COLO829 (cell line): ENCODE data around the gene FLNA.

ENCODE experiments used
- DNase-seq: peaks from one replicate; pipeline ENCODE4 v3.0.0; 2012; ENCODE audit warnings: low spot score

FLNA gene

GRCh38 chrX:154334496-154334895 is 39.9 kb downstream of the FLNA start:
- no peak for DNase-seq

DNA sequence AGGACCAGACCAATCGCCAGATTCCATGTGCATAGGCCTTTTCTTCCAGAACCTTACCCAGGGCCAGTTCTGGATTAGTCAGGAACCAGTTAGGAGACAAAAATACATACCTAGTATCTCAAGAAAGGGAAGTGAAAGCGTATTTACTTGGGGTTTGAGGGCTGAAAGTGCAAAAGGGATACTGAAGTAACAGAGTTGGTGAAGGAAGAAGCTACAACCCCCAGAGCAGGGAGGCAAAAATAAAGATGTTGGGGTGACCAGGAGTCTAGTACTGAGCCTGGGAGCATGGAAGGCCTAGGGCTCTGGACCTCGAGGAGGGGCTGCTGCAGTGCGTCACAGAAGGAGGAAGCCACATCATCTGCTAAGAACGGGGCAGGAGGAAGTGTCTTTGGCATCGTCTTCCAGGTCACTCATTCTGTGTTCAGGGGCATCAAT is 40.6 kb downstream of the FLNA start:
- no peak for DNase-seq

GRCh38 chrX:154333116-154333515 is 41.3 kb downstream of the FLNA start:
- no peak for DNase-seq

GRCh38 chrX:154332561-154332960 is 41.9 kb downstream of the FLNA start:
- no peak for DNase-seq

DNA sequence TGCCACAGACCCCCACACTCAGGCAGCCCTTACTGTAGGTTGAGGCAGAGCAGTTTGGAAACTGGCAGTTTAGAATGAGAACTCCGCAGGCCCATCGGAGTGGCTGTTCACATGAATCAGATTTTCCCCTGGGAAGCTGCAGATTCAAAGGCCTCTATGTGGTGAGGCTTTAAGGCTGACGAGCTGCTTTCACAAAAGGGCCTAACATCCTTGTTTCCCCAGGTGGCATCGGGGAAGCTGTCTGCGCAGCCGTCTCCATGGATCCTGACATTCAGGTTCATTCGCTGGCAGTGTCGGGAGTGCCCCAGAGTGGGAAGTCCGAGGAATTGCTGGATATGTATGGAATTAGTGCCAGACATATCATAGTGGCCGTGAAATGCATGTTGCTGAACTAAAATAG is 45.1 kb downstream of the FLNA start:
- no peak for DNase-seq

- DNase-seq: no peak
These were observed 45.8 kb downstream of the FLNA start for GRCh38 chrX:154328646-154329045.

DNA sequence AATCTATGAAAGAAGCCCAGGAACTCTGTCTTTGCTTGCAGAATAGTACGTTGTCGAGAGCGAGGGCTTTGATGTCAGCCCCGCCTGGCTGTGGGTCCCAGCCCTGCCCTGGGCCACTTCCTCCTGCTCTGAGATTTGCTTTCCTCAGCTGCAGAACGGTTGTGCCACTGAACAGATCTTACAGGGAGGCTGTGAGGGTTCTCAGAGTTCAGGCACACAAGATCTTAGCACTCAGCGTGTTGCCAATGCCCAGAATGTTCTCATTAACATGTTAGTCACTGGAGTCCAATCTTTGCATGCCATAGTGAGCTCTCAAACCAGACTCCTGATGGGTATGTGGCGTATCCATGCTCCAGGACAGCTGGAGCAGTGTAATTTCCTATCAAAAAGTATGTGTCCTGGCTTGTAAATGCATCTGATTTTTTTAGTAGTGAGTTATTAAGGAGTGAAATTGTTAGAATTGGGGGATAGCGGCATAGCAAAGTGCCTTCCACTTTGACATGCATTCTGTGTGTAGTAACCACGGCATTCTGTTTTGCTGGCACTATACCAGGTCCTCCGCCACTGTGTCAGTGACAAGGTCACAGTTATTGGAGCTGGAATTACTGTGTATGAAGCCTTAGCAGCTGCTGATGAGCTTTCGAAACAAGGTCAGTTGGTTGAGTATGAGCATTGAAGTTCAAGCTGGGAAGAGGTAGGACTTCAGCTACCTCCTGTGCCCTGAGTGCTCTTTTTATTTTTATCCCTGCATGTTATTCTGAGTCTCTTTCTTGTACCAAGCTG is 47.2 kb downstream of the FLNA start:
- DNase-seq: no peak

GRCh38 chrX:154325541-154325940 is 48.9 kb downstream of the FLNA start:
- DNase-seq: no peak

- no peak for DNase-seq
These were observed 50.9 kb downstream of the FLNA start for GRCh38 chrX:154323537-154323936.

GRCh38 chrX:154322890-154323289 is 51.5 kb downstream of the FLNA start:
- no peak for DNase-seq

- no peak for DNase-seq
These were observed 52.8 kb downstream of the FLNA start for GRCh38 chrX:154321594-154321993.

- no peak for DNase-seq
These were observed 53.3 kb downstream of the FLNA start for GRCh38 chrX:154321152-154321551.

- DNase-seq: no peak
These were observed 54.0 kb downstream of the FLNA start for GRCh38 chrX:154320406-154320805.

DNA sequence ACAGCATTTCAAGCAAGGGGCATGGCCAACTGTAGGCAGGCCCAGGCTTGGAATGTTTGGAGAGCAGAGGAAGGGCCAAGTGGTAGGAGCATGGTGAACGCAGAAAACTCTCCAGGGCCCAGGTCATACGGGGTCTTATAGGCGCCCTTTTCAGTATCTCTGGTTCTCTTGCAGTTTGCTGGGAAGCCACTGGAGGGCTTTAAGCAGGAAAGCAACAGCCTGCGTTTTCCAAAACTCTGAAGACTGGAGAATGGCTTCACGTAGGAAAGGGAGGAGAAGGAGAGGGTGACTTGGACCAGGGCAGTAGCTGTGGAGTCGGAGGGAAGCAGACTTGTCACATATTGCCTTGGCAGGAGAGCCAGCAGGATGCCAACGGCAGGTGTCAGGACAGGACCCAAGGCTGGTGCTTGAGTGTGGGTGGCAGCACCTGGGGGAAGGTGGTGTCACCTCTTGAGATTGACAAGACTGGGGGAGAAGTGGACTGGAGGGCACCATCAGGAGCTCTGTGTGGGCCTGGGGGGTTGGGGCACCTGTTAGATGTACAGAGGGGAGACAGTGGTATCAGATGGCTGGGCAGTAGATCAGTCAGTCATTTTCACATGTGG is 56.9 kb downstream of the FLNA start:
- DNase-seq: peak; percentile 5

- DNase-seq: no peak
These were observed 59.0 kb downstream of the FLNA start for GRCh38 chrX:154315416-154315815.

DNA sequence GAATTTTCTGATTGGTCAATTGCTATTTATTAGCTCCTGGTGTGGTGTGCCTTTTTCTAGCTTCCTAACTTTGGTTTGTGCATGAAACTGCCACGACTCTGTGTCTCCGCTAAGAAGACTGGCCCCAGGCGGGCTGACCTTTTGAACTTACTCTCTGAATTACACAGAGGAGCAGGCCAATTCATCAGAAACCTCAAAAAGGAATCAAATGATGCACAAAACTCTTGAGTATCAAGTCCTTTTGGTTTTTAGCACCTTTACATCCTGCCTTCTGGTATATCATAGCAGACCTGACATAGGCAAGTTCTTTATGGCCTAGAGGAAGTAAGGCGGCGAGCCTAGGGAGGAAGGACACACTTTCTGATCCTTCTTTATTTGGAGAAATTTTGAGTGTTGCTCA is 61.3 kb downstream of the FLNA start:
- peak; percentile 56 for DNase-seq

GRCh38 chrX:154312116-154312515 is 62.3 kb downstream of the FLNA start:
- no peak for DNase-seq

GRCh38 chrX:154310616-154311536 is 63.6 kb downstream of the FLNA start:
- DNase-seq: no peak

DNA sequence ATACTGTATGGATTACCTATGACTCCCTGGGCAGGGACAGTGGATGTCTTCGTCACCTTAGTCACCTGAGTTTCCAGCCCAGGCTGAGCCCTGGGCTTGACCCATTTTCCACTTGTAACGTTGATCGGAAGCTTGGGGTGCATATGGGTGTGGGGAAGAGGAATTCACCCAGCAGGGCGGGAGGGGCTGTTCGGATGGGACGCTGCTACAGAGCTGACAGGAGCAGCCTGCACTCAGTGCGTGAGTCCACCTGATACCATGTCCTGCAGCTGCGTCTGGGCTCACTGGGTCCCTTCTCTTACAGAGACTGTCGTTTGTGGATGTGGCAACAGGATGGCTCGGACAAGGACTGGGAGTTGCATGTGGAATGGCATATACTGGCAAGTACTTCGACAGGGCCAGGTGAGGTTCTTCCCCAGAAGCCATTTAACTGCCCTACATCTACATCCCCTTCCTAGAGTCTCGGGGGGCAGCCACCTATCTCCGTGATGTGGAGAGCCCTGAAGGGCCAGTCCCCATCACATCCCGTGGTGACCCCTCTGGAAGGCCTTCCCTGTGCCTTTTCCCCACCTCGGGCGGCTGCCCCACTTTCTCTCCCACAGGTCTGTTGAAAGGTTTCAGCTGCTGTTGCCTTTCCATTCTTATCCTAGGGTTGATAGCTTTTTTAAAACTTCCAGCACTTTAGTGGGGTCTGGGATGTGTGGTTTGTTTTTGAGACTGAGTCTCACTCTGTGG is 65.2 kb downstream of the FLNA start:
- DNase-seq: no peak

DNA sequence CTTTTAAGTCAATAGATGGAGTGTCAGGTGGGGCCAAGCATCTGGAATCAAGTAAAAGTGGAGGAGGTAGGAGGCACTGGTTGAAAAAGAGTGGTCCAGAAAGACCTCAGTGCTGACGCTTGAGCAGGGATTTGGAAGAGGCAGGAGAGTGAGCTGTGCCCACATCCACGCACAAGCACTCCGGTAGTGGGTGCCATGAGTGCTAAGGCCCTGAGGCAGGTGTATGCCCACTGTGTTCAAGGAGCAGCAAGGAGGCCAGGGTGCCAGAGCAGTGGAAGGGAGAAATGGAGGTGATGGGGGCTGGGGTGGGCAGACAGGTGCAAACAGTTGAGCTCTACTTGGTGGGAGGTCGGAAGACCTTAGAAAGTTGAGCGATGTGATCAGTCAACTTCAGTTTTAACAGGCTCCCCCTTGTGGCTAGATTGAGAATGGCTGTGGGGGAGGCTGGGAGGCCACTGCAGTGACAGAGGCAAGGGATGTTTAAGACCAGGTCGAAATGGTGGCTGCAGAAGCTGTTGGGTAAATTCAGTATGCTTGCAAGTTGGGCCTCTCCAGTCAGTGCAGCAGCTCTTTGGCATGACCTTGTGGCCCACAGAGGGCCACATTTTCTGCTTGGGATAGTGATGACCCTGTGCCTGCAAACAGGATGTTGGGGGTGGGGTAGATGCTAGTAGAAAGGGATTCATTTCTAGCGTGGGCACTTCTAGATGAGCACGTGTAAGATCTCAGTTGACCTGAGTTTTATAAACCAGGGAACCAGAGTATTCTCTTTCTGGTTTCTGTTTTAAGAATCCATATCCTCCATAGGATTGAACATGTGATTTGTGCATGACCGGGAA is 66.1 kb downstream of the FLNA start:
- DNase-seq: peak; percentile 27

GRCh38 chrX:154307202-154307601 is 67.2 kb downstream of the FLNA start:
- DNase-seq: no peak
